ENCODE results near the gene KRTAP3-2. TPM values are rescaled to one million over a fixed set of nuclear protein-coding genes. Genes with fewer than 3 reads are reported as not detected.
A peak's percentile ranks its signal among the peaks of the same experiment; 100 is the strongest.

The KRTAP3-2 gene
- total RNA-seq, 1 donor from 2014 or later: not detected

DNA sequence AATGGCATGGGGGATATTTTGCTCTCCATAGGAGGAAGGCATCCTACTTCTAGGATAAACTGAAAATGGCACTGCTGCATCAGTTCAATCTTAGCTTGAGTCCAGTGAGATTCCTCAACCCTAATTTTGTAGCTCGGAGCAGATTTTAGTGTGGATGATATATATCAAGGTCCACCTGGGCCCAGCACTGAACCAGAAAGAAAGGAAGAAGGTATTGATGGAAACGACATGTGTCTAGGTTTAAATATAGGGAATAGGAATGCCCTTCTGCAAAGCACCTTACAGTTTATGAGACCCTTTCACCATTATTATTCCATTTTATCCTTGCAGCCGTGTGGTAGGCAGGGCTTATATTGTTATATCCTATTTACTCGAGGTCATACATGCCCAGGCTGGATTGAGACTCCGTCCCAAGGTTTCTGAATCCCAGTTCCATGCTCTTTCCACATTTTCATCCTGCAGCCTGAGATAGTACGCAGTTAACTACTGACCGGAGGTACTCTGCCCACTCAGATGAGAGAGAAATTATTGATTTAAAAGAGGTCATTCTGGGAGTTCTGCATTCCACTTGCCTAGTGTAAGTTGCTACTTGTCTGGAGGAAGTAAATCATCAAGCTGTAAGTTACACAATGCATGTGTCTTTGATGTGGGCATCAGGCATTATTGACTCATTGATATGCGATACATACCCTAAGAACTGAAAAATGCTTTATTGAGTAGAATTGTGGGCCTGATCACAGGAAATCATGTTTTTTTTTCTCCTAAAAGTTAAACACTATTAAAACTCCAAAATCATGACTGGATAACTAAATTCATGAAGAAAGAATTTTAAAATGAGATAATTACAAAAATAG is 43.1 kb downstream of the KRTAP3-2 start:
- intact Hi-C loops (cut with DNase I): no loop called here
- peak; percentile 64 to 66 for ATAC-seq
- no peaks in the 10 kb centered on the region for H3K27me3 ChIP-seq (ENCODE audit: low read depth)

DNA sequence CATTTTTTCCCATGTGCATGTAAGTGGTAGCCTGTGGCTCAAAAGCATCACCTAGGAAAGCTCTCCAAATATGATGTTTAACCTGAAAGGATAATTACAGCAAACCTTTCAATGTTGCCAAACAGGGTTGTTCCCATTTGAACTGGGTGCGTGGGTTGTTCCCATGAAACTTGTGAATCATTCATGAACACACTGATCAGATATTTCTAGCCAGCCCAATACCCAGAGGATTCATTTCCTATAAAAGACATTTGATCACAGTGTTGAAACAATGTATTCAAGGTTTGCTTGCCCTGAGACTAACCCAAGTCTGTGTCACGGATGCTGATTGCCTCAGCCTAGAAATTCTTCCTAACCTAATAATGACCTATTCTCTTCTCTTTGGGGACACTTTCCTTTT is 45.8 kb downstream of the KRTAP3-2 start:
- Histone ChIP-seq H3K27me3 (ENCODE audit: low read depth) (peaks cover 13% of the 10 kb centered on the region), H3K4me1 (peaks cover 10% of the 10 kb centered on the region), H3K36me3 (no peaks in the 10 kb centered on the region), H3K4me3 (no peak overlapping the region), H3K9me3 (no peaks in the 10 kb centered on the region), H3K27ac (no peak overlapping the region)
- intact Hi-C loops (cut with DNase I): no loop called here
- TF ChIP-seq, protein P1, sequence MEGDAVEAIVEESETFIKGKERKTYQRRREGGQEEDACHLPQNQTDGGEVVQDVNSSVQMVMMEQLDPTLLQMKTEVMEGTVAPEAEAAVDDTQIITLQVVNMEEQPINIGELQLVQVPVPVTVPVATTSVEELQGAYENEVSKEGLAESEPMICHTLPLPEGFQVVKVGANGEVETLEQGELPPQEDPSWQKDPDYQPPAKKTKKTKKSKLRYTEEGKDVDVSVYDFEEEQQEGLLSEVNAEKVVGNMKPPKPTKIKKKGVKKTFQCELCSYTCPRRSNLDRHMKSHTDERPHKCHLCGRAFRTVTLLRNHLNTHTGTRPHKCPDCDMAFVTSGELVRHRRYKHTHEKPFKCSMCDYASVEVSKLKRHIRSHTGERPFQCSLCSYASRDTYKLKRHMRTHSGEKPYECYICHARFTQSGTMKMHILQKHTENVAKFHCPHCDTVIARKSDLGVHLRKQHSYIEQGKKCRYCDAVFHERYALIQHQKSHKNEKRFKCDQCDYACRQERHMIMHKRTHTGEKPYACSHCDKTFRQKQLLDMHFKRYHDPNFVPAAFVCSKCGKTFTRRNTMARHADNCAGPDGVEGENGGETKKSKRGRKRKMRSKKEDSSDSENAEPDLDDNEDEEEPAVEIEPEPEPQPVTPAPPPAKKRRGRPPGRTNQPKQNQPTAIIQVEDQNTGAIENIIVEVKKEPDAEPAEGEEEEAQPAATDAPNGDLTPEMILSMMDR (IDR thresholded peaks at IDR 0.05): no peak
- ATAC-seq (peak in 1 of 2 donors; percentile 37), DNase-seq (no peak)

More for the DNA sequence above, 43.1 kb downstream of the KRTAP3-2 start:
- Histone ChIP-seq H3K9me3 (no peaks in the 10 kb centered on the region), H3K4me1 (peaks cover 16% of the 10 kb centered on the region), H3K27ac (no peak overlapping the region), H3K36me3 (no peaks in the 10 kb centered on the region), H3K4me3 (no peak overlapping the region)
- DNase-seq: no peak
- TF ChIP-seq, protein P1 (IDR thresholded peaks at IDR 0.05): no peak

DNA sequence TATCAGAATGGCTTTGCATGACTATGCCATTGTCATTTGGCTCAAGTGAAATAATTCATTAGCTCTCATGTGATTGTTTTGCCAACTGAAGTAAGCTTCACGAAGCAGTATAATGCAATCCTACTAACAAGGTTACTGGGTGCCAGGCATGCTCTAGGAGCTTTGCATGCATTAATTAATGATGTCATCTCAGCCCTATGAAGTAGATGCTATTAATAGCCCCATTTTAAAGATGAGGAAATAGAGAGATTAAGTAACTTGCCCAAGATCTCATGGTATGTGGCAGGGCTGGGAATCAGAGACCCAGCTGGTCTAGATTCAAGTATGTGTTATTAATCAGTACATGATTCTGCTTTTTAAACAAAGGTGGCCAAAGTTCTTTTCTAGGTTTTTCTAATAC is 47.0 kb downstream of the KRTAP3-2 start:
- Histone ChIP-seq H3K9me3 (no peaks in the 10 kb centered on the region), H3K36me3 (no peaks in the 10 kb centered on the region), H3K27me3 (ENCODE audit: low read depth) (peaks cover 18% of the 10 kb centered on the region), H3K4me3 (no peak overlapping the region), H3K27ac (no peak overlapping the region), H3K4me1 (peaks cover 10% of the 10 kb centered on the region)
- DNase-seq: no peak
- ATAC-seq: peak; percentile 63 to 69
- intact Hi-C loops (cut with DNase I): no loop called here
- TF ChIP-seq, protein P1 (IDR thresholded peaks at IDR 0.05): no peak

DNA sequence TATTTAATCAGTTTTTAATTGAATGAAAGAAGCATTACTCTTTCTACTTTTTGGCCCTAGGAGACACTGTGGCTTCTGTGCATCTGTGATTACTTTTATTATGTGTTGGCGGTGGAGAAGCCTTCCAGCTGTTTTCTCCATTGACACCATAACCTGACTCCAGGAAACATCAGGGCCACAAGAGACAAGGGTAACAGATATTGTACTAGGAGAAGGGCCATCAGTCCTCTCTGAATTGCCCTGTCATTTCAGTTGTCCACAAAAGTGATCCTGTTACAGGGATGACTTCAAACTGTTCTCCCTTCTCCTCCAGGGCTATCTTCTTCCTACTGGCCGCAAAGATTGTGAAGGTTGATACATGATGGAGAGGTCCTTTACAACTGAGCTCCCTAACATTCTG is 47.6 kb downstream of the KRTAP3-2 start:
- intact Hi-C loops (cut with DNase I): no loop called here
- TF ChIP-seq, protein P1 (IDR thresholded peaks at IDR 0.05): no peak
- Histone ChIP-seq H3K27me3 (ENCODE audit: low read depth) (peaks cover 18% of the 10 kb centered on the region), H3K27ac (no peak overlapping the region), H3K4me3 (no peak overlapping the region), H3K9me3 (no peaks in the 10 kb centered on the region), H3K4me1 (peaks cover 10% of the 10 kb centered on the region), H3K36me3 (no peaks in the 10 kb centered on the region)
- DNase-seq: no peak
- ATAC-seq: peak in 1 of 2 donors; percentile 5

DNA sequence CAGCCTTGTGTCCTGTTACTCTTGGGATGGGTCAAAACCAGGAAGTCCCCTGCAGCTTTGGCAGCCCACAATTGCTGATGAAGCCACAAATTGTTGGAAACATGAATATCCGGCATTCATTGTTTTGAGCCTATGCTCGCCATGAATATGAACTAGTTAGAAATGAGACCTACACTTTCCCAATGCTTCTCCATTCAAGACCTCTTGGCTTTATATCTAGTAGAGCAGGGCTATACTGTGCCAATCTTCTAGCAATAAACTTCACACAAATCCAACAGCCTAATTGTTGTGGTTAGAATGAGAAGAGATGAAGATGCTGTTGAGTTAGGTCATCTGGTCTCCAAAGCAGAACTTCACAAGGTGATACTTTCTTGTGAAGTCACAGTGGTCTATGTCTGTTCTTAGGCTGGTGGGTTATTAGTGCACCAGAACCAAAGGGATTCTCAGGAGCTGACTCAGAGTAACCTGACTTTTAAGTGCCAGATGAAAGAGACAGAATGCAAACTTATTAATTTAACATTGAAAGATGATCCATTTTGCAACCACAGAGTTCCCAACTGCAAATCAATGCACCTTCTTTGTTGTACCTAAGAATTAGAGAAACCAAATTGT is 48.6 kb downstream of the KRTAP3-2 start:
- Histone ChIP-seq H3K36me3 (no peaks in the 10 kb centered on the region), H3K4me3 (no peak overlapping the region), H3K4me1 (peaks cover 10% of the 10 kb centered on the region), H3K9me3 (no peaks in the 10 kb centered on the region), H3K27ac (no peak overlapping the region), H3K27me3 (ENCODE audit: low read depth) (peaks cover 18% of the 10 kb centered on the region)
- DNase-seq (no peak), ATAC-seq (no peak)
- TF ChIP-seq, protein P1 (IDR thresholded peaks at IDR 0.05): no peak
- intact Hi-C loops (cut with DNase I): no loop called here

Measured in lower lobe of right lung (tissue), 2 donors.